ENCODE data around the gene PRKAG2. TPM values are rescaled to one million over a fixed set of nuclear protein-coding genes. Genes with fewer than 3 reads are reported as not detected.
"Not testable (repeated sequence)": the region's sequence is repeated elsewhere in the genome, so short reads cannot be mapped to it uniquely, and the experiment has no call there.

Gene PRKAG2
- total and polyA plus RNA-seq, 8 donors, result 7.4 to 16.7 (median 9.2) TPM

- H3K4me3 ChIP-seq, result no peak overlapping the region
- no peak overlapping the region for H3K27ac ChIP-seq
- no peaks in the 10 kb centered on the region for H3K9me3 ChIP-seq
- intact Hi-C loops (cut with DNase I), result no loop called here
- TF ChIP-seq, protein P1, sequence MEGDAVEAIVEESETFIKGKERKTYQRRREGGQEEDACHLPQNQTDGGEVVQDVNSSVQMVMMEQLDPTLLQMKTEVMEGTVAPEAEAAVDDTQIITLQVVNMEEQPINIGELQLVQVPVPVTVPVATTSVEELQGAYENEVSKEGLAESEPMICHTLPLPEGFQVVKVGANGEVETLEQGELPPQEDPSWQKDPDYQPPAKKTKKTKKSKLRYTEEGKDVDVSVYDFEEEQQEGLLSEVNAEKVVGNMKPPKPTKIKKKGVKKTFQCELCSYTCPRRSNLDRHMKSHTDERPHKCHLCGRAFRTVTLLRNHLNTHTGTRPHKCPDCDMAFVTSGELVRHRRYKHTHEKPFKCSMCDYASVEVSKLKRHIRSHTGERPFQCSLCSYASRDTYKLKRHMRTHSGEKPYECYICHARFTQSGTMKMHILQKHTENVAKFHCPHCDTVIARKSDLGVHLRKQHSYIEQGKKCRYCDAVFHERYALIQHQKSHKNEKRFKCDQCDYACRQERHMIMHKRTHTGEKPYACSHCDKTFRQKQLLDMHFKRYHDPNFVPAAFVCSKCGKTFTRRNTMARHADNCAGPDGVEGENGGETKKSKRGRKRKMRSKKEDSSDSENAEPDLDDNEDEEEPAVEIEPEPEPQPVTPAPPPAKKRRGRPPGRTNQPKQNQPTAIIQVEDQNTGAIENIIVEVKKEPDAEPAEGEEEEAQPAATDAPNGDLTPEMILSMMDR (IDR thresholded peaks at IDR 0.05), result no peak
- DNase-seq, result peak in 3 of 6 donors; percentile 7 to 44 (median 33)
- H3K4me1 ChIP-seq, result no peaks in the 10 kb centered on the region
- ATAC-seq, result no peak
- no peak for FAIRE-seq
- no peaks in the 10 kb centered on the region for H3K36me3 ChIP-seq
- H3K27me3 ChIP-seq, result no peaks in the 10 kb centered on the region
- 92 to 93% methylated on average over 13 of the region's 13 CpGs for WGBS, 2 donors
These were observed 45.3 kb downstream of the PRKAG2 start for GRCh38 chr7:151831606-151832005.

DNA sequence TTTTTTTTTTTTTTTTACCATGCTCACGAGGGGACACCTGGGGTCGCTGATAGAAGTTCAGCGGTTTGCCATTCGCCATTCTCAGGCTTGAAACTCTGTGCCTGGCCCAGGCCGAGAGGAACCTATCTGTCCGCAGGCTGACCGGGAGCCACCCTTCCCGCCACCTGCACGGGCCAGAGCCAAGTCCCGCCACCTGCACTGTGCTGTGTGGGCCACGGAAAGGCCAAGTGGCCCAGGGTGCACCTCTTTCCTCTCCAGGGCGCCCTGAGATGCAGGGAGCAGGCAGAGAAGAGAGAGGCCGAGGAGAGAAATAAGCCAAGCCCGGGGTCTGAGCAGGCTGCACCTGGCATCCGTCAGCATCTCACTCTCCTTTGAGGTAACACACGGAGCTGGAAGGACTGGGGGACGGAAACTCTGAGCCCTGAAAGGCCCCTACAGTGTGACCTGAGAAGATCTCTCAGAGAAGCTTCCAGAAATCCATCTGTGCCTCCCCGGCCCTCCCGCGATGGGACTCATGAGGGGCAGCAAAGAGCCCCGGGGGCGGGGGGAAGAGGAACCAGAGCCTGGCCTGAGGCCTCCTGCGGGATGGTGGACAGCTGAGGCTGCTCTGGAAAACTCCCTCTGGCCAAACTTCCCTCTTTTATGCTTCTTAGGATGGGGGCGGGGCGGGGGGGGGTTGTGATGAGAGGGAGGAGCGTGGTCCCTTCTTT, 46.6 kb downstream of the PRKAG2 start:
- Histone ChIP-seq H3K27ac (no peak overlapping the region), H3K9me3 (no peaks in the 10 kb centered on the region), H3K4me3 (no peak overlapping the region), H3K4me1 (peaks cover 0 to 2% (median 0%) of the 10 kb centered on the region in 3 donors), H3K36me3 (no peaks in the 10 kb centered on the region), H3K27me3 (no peaks in the 10 kb centered on the region)
- no peak for FAIRE-seq
- TF ChIP-seq, protein P1 (IDR thresholded peaks at IDR 0.05), result no peak
- peak in 1 of 6 donors; percentile 35 for DNase-seq
- intact Hi-C loops (cut with DNase I), result no loop called here
- 86 to 89% methylated on average over 25 to 26 of the region's 26 CpGs for WGBS, 2 donors
- peak in 1 of 4 donors; percentile 29 for ATAC-seq

DNA sequence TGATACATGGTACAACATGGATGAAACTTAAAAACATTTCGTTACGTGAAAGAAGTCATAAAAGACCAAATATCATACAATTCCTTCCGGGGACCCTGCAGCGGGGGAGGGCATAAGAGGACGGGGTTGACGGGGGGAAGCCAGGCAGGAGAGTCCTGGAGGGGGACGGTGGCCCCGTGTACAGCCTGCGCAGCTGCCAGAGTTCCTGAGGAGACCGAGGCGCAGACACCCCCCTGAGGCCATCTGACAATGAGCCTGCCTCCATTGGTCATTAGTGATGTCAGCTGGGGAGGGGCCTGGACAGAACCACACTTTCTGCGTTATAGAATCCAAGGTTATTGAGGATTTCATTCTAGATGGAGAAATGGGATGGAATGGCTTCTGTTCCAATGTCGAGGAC, 47.2 kb downstream of the PRKAG2 start:
- H3K27me3 ChIP-seq, result no peaks in the 10 kb centered on the region
- H3K9me3 ChIP-seq, result no peaks in the 10 kb centered on the region
- H3K4me1 ChIP-seq, result peaks cover 0 to 7% (median 0%) of the 10 kb centered on the region in 3 donors
- DNase-seq (no peak), ATAC-seq (no peak), FAIRE-seq (no peak)
- intact Hi-C loops (cut with DNase I), result no loop called here
- H3K27ac ChIP-seq, result no peak overlapping the region
- H3K36me3 ChIP-seq, result no peaks in the 10 kb centered on the region
- no peak overlapping the region for H3K4me3 ChIP-seq
- WGBS, 2 donors, result 88 to 92% methylated on average over 13 of the region's 13 CpGs
- TF ChIP-seq, protein P1 (IDR thresholded peaks at IDR 0.05), result no peak

GRCh38 chr7:151827620-151828019, 49.3 kb downstream of the PRKAG2 start:
- no peak overlapping the region for H3K4me3 ChIP-seq
- no peaks in the 10 kb centered on the region for H3K27me3 ChIP-seq
- intact Hi-C loops (cut with DNase I), result no loop called here
- ATAC-seq (no peak), FAIRE-seq (no peak), DNase-seq (no peak)
- H3K4me1 ChIP-seq, result peaks cover 7 to 28% (median 10%) of the 10 kb centered on the region in 3 donors
- no peaks in the 10 kb centered on the region for H3K9me3 ChIP-seq
- H3K36me3 ChIP-seq, result no peaks in the 10 kb centered on the region
- H3K27ac ChIP-seq, result no peak overlapping the region
- TF ChIP-seq, protein P1 (IDR thresholded peaks at IDR 0.05), result no peak
- 81 to 94% methylated on average over 8 of the region's 8 CpGs for WGBS, 2 donors

DNA sequence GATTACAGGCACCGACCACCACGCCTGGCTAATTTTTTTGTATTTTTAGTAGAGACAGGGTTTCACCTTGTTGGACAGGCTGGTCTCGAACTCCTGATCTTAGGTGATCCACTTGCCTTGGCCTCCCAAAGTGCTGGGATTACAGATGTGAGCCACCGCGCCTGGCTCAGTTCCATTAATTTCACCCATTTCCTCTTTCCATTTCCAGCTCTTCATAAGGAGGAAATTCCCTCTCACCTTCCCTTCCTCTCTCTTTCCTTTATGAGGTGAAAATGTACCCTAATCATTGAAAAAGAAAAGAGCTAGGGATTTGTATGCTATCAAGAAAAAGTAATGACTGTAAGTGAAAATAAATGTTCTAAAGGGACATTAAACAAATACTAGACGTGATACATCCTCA, 50.6 kb downstream of the PRKAG2 start:
- intact Hi-C loops (cut with DNase I); FAIRE-seq; H3K27ac ChIP-seq; DNase-seq; H3K36me3 ChIP-seq; H3K27me3 ChIP-seq; H3K4me3 ChIP-seq; ATAC-seq; H3K9me3 ChIP-seq: not testable (repeated sequence)
- peaks cover 10 to 38% (median 14%) of the 10 kb centered on the region in 3 donors for H3K4me1 ChIP-seq
- WGBS, 2 donors, result 82 to 84% methylated on average over 6 of the region's 6 CpGs
